Stomach (tissue), 4 donors: ENCODE measurements around the gene RP2.

ENCODE experiments used
- CTCF ChIP-seq, 7 experiments: fragments of 450-650 bp in 4 of 7; fragments of 200-600 bp in 3 of 7; sonication (generic) in 3 of 7; IDR thresholded peaks; one replicate each; pipeline ENCODE4 v1.5.1; 2016 to 2019; ENCODE audit warnings: antibody characterized with exemption in 7 of 7, control low read depth in 2 of 7, mild to moderate bottlenecking in 1 of 7
- POLR2A ChIP-seq, 4 donors: fragments of 450-650 bp; IDR thresholded peaks; one replicate each; pipeline ENCODE4 v1.6.1; 2016; ENCODE audit warnings: antibody characterized with exemption in 4 of 4, control low read depth in 2 of 4, mild to moderate bottlenecking in 1 of 4, moderate library complexity in 1 of 4
- POLR2AphosphoS5 ChIP-seq, 3 donors: sonication (generic); formaldehyde crosslinking; IDR thresholded peaks; one replicate each; pipeline ENCODE4 v1.6.1; 2016; ENCODE audit warnings: antibody characterized with exemption in 3 of 3

DNA sequence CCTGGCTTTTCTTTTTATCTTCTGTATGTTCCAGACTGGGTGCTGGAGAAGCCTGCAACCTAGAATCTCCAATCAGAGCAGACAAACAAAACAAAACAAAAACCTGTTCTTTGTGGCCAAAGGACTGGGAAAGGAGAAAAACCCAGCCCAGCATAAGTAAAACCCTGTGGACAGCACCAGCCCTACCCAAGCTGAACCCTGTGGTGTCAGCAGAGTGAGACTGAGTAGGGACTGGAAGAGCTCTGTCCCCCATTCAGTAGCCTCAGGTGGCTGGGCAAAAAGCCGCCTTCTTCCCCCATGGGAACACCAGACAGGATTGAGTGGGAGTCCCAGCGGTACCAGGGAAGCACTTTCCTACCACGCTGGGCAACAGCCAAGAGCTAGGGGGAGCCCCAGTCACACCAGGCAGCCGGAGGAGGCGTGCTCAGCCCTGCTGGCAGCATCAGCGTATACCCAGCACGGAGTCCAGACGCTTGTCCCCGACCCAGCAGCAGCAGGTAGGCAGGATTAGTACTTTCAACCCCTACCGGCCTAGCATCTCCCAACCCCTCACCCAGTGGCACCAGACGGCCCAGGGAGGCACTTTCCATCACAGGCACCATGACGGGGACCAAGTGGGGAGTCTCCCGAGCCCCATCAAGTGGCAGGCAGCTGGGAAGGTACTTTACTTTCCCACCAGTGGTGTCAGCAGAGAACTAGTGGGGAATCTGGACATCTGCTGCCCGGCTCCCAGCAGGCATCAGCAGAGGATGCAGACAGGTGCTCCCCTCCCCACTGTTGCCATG is 66.8 kb downstream of the RP2 start:
- TF ChIP-seq CTCF (IDR thresholded peaks at IDR 0.05): peak in 5 of 7 experiments; percentile 45 to 86 (median 62)
- TF ChIP-seq POLR2A (IDR thresholded peaks at IDR 0.05): no peak
- peak in 1 of 3 donors; percentile 18 for TF ChIP-seq POLR2AphosphoS5 (IDR thresholded peaks at IDR 0.05)
